Measurements from ENCODE around the gene ERCC8.

ERCC8 gene

DNA sequence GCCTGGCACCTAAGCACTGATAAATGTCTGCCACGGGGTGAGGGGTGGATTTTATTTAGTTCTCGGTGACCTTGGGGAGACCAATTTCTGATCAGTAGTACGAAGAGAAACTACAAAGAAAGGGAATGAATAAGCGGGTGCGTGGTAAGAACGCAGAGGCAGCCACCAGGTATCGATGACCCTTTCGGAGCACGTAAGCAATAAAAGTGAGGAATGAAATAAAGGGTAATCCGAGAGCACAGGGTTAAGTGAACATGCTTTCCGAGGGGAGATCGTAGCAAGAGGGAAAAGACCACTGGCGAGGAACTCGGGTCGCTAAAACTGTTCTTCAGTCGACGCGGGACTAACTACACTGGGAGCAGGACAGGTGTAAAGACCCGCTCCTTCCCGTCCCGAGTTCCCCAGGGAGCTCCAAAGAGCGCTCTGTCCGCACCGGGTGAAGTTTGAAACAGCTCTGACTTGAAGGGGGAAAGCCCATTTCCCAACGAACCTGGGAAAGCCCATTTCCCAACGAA, 101.9 kb downstream of the ERCC8 start:
- DNase-seq (no peak), ATAC-seq (ENCODE audit: insufficient read depth, low read depth) (no peak)
- Histone ChIP-seq H4K20me1 (ENCODE audit: insufficient read depth, low read length) (no peaks in the 10 kb centered on the region), H3K36me3 (ENCODE audit: insufficient read depth, low read length) (no peaks in the 10 kb centered on the region), H3K79me2 (ENCODE audit: insufficient read depth, low read length) (no peaks in the 10 kb centered on the region), H2AFZ (ENCODE audit: low read depth, low read length) (no peak overlapping the region), H3K9ac (ENCODE audit: low read depth, low read length) (no peak overlapping the region), H3K4me3 (ENCODE audit: low read depth in 1 of 2, low read length in 2 of 2) (no peak overlapping the region), H3K27me3 (ENCODE audit: insufficient read depth, low read length, poor library complexity) (no peaks in the 10 kb centered on the region), H3K4me1 (ENCODE audit: insufficient read depth, low read length) (no peaks in the 10 kb centered on the region), H3K9me3 (ENCODE audit: insufficient read depth, low read length, severe bottlenecking) (no peaks in the 10 kb centered on the region), H3K27ac (ENCODE audit: low read length) (no peak overlapping the region), H3K4me2 (ENCODE audit: insufficient read depth, low read length) (no peak overlapping the region)
- TF ChIP-seq, protein P1, sequence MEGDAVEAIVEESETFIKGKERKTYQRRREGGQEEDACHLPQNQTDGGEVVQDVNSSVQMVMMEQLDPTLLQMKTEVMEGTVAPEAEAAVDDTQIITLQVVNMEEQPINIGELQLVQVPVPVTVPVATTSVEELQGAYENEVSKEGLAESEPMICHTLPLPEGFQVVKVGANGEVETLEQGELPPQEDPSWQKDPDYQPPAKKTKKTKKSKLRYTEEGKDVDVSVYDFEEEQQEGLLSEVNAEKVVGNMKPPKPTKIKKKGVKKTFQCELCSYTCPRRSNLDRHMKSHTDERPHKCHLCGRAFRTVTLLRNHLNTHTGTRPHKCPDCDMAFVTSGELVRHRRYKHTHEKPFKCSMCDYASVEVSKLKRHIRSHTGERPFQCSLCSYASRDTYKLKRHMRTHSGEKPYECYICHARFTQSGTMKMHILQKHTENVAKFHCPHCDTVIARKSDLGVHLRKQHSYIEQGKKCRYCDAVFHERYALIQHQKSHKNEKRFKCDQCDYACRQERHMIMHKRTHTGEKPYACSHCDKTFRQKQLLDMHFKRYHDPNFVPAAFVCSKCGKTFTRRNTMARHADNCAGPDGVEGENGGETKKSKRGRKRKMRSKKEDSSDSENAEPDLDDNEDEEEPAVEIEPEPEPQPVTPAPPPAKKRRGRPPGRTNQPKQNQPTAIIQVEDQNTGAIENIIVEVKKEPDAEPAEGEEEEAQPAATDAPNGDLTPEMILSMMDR (IDR thresholded peaks at IDR 0.05; ENCODE audit: borderline replicate concordance, extremely low read depth, low read length, poor library complexity, severe bottlenecking), result no peak
- no peak for TF ChIP-seq EZH2 (IDR thresholded peaks at IDR 0.05; ENCODE audit: borderline replicate concordance, low read depth, low read length, severe bottlenecking)

DNA sequence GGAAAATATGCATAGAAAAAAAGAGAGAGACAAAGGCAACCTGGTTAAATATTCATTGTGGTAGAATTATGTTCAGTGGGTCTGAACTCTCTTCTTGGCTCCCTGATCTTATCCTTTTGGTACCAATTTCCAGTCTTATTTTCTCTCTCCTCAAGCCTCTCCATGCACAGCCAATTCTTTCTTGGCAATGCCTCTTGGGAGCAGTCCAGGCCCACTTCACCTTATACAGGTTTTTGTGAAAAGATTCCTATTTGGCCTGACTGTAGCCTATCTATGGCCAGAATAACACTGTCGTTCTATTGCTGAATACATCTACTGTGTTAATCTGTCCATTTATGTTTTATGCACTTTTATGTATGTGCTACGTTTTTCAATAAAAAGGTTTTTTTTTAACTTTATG, 103.5 kb downstream of the ERCC8 start:
- H3K4me1 ChIP-seq (ENCODE audit: insufficient read depth, low read length), result no peaks in the 10 kb centered on the region
- no peaks in the 10 kb centered on the region for H3K27me3 ChIP-seq (ENCODE audit: insufficient read depth, low read length, poor library complexity)
- H3K9me3 ChIP-seq (ENCODE audit: insufficient read depth, low read length, severe bottlenecking), result no peaks in the 10 kb centered on the region
- ATAC-seq (ENCODE audit: insufficient read depth, low read depth) (no peak), DNase-seq (no peak)
- no peak overlapping the region for H3K9ac ChIP-seq (ENCODE audit: low read depth, low read length)
- TF ChIP-seq EZH2 (IDR thresholded peaks at IDR 0.05; ENCODE audit: borderline replicate concordance, low read depth, low read length, severe bottlenecking), result no peak
- TF ChIP-seq, protein P1 (IDR thresholded peaks at IDR 0.05; ENCODE audit: borderline replicate concordance, extremely low read depth, low read length, poor library complexity, severe bottlenecking), result no peak
- H3K4me2 ChIP-seq (ENCODE audit: insufficient read depth, low read length), result no peak overlapping the region
- no peaks in the 10 kb centered on the region for H4K20me1 ChIP-seq (ENCODE audit: insufficient read depth, low read length)
- H3K79me2 ChIP-seq (ENCODE audit: insufficient read depth, low read length), result no peaks in the 10 kb centered on the region
- H3K36me3 ChIP-seq (ENCODE audit: insufficient read depth, low read length), result no peaks in the 10 kb centered on the region
- H3K27ac ChIP-seq (ENCODE audit: low read length), result no peak overlapping the region
- H2AFZ ChIP-seq (ENCODE audit: low read depth, low read length), result no peak overlapping the region
- H3K4me3 ChIP-seq (ENCODE audit: low read depth in 1 of 2, low read length in 2 of 2), result no peak overlapping the region

GRCh38 chr5:60836131-60836530, 108.7 kb downstream of the ERCC8 start:
- no peak for DNase-seq
- Histone ChIP-seq H3K36me3 (ENCODE audit: insufficient read depth, low read length) (no peaks in the 10 kb centered on the region), H3K9me3 (ENCODE audit: insufficient read depth, low read length, severe bottlenecking) (no peaks in the 10 kb centered on the region), H3K27me3 (ENCODE audit: insufficient read depth, low read length, poor library complexity) (no peaks in the 10 kb centered on the region), H3K4me2 (ENCODE audit: insufficient read depth, low read length) (no peak overlapping the region), H3K9ac (ENCODE audit: low read depth, low read length) (no peak overlapping the region), H3K79me2 (ENCODE audit: insufficient read depth, low read length) (no peaks in the 10 kb centered on the region), H3K27ac (ENCODE audit: low read length) (no peak overlapping the region), H4K20me1 (ENCODE audit: insufficient read depth, low read length) (no peaks in the 10 kb centered on the region), H3K4me3 (ENCODE audit: low read depth in 1 of 2, low read length in 2 of 2) (no peak overlapping the region), H2AFZ (ENCODE audit: low read depth, low read length) (no peak overlapping the region), H3K4me1 (ENCODE audit: insufficient read depth, low read length) (no peaks in the 10 kb centered on the region)
- no peak for ATAC-seq (ENCODE audit: insufficient read depth, low read depth)
- TF ChIP-seq, protein P1 (IDR thresholded peaks at IDR 0.05; ENCODE audit: borderline replicate concordance, extremely low read depth, low read length, poor library complexity, severe bottlenecking), result no peak
- TF ChIP-seq EZH2 (IDR thresholded peaks at IDR 0.05; ENCODE audit: borderline replicate concordance, low read depth, low read length, severe bottlenecking), result no peak

DNA sequence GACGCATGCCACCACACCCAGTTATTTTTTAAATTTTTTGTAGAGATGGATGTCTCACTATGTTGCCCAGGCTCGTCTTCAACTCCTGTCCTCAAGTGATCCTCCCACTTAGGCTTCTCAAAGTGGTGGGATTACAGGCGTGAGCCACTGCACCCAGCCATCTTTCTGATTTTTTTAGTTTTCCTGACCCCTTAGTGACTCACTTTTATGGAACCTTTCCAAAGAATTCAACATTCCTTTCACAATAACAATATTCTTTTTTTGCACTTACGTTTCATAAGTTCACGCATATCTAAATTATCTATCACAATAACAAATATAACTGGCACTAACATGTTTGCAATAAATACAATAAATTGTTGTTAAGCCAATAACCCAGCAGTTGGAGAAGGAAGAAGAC, 109.3 kb downstream of the ERCC8 start:
- no peak for ATAC-seq (ENCODE audit: insufficient read depth, low read depth)
- no peaks in the 10 kb centered on the region for H3K79me2 ChIP-seq (ENCODE audit: insufficient read depth, low read length)
- H2AFZ ChIP-seq (ENCODE audit: low read depth, low read length), result no peak overlapping the region
- H3K27me3 ChIP-seq (ENCODE audit: insufficient read depth, low read length, poor library complexity), result no peaks in the 10 kb centered on the region
- H3K4me2 ChIP-seq (ENCODE audit: insufficient read depth, low read length), result no peak overlapping the region
- TF ChIP-seq, protein P1 (IDR thresholded peaks at IDR 0.05; ENCODE audit: borderline replicate concordance, extremely low read depth, low read length, poor library complexity, severe bottlenecking), result no peak
- no peak for TF ChIP-seq EZH2 (IDR thresholded peaks at IDR 0.05; ENCODE audit: borderline replicate concordance, low read depth, low read length, severe bottlenecking)
- H4K20me1 ChIP-seq (ENCODE audit: insufficient read depth, low read length), result no peaks in the 10 kb centered on the region
- H3K9ac ChIP-seq (ENCODE audit: low read depth, low read length), result no peak overlapping the region
- no peak overlapping the region for H3K27ac ChIP-seq (ENCODE audit: low read length)
- no peak for DNase-seq
- no peaks in the 10 kb centered on the region for H3K4me1 ChIP-seq (ENCODE audit: insufficient read depth, low read length)
- no peaks in the 10 kb centered on the region for H3K9me3 ChIP-seq (ENCODE audit: insufficient read depth, low read length, severe bottlenecking)
- H3K4me3 ChIP-seq (ENCODE audit: low read depth in 1 of 2, low read length in 2 of 2), result no peak overlapping the region
- H3K36me3 ChIP-seq (ENCODE audit: insufficient read depth, low read length), result no peaks in the 10 kb centered on the region

All from DND-41 (cell line).